RWPE2 (cell line): ENCODE measurements around the gene LACC1.
A peak's percentile ranks its signal among the peaks of the same experiment; 100 is the strongest.

Experiments used
- ATAC-seq: fragments of 200-7000 bp; cut with Tn5 transposase; 3 replicates; pipeline ENCODE4 v1.9.1; 2021; ENCODE audit warnings: low read depth
- DNase-seq: peaks from one replicate; pipeline ENCODE4 v3.0.0-alpha.2; 2020; ENCODE audit warnings: low spot score
- H3K27ac ChIP-seq: fragments of 450-650 bp; 2 replicates; pipeline ENCODE4 v1.5.1; 2017; ENCODE audit warnings: mild to moderate bottlenecking; ENCODE audit not compliant: poor library complexity, severe bottlenecking
- H3K27me3 ChIP-seq: fragments of 250-450 bp; sonication (Bioruptor Pico); 2 replicates; pipeline ENCODE4 v1.5.1; 2021; ENCODE audit warnings: mild to moderate bottlenecking, moderate library complexity; ENCODE audit not compliant: insufficient read depth, poor library complexity, severe bottlenecking
- H3K36me3 ChIP-seq: fragments of 250-450 bp; sonication (Bioruptor Pico); 2 replicates; pipeline ENCODE4 v1.5.1; 2020; ENCODE audit warnings: low read depth, mild to moderate bottlenecking, moderate library complexity
- H3K4me1 ChIP-seq: fragments of 250-450 bp; sonication (Bioruptor Pico); 2 replicates; pipeline ENCODE4 v1.5.1; 2021; ENCODE audit warnings: mild to moderate bottlenecking, moderate library complexity; ENCODE audit not compliant: insufficient read depth, poor library complexity, severe bottlenecking
- H3K4me3 ChIP-seq: fragments of 250-450 bp; sonication (Bioruptor Pico); 2 replicates; pipeline ENCODE4 v1.5.1; 2021; ENCODE audit warnings: mild to moderate bottlenecking, moderate library complexity; ENCODE audit not compliant: severe bottlenecking
- H3K9me3 ChIP-seq: fragments of 250-450 bp; sonication (Bioruptor Pico); 2 replicates; pipeline ENCODE4 v1.5.1; 2021; ENCODE audit warnings: mild to moderate bottlenecking, moderate library complexity; ENCODE audit not compliant: severe bottlenecking
- TF ChIP-seq, protein P1 (sequence below): fragments of 450-650 bp; IDR thresholded peaks from one replicate; pipeline ENCODE4 v1.5.1; 2017; ENCODE audit warnings: mild to moderate bottlenecking, moderate library complexity; ENCODE audit not compliant: poor library complexity, severe bottlenecking

The LACC1 gene

DNA sequence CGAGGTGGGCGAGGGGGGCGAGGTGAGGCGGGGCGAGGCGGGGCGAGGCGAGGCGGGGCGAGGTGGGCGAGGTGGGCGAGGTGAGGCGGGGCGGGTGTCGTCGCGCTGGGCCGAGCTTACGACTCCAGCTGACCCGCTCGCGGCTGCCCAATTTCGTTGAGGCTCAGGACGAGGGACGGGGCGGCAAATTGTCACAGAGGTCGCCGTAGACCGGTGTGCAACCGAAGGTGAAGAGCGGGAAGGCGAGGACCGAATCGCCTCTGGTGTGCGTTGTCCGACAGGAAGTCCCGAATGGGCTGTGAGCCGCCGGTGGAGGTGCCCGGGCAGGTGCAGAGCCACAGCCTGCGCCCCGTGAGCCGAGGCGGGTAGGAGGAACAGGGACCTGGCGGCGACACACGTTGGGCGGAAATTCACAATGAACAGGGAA, at the start of gene LACC1:
Gene LACC1 (plus strand): TSS at position 150 of the 427 bp plus-strand sequence. CDS start 1,082 bp downstream, outside the sequence.
- Histone ChIP-seq H3K27me3 (no peaks in the 10 kb centered on the region), H3K36me3 (no peaks in the 10 kb centered on the region), H3K9me3 (no peaks in the 10 kb centered on the region), H3K4me3 (peak within 1 kb of the TSS; percentile 97), H3K27ac (peak within 1 kb of the TSS; percentile 59), H3K4me1 (peaks cover 11% of the 10 kb centered on the region)
- DNase-seq (peak; percentile 55), ATAC-seq (peak; percentile 57)
- TF ChIP-seq, protein P1, sequence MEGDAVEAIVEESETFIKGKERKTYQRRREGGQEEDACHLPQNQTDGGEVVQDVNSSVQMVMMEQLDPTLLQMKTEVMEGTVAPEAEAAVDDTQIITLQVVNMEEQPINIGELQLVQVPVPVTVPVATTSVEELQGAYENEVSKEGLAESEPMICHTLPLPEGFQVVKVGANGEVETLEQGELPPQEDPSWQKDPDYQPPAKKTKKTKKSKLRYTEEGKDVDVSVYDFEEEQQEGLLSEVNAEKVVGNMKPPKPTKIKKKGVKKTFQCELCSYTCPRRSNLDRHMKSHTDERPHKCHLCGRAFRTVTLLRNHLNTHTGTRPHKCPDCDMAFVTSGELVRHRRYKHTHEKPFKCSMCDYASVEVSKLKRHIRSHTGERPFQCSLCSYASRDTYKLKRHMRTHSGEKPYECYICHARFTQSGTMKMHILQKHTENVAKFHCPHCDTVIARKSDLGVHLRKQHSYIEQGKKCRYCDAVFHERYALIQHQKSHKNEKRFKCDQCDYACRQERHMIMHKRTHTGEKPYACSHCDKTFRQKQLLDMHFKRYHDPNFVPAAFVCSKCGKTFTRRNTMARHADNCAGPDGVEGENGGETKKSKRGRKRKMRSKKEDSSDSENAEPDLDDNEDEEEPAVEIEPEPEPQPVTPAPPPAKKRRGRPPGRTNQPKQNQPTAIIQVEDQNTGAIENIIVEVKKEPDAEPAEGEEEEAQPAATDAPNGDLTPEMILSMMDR: no peak

DNA sequence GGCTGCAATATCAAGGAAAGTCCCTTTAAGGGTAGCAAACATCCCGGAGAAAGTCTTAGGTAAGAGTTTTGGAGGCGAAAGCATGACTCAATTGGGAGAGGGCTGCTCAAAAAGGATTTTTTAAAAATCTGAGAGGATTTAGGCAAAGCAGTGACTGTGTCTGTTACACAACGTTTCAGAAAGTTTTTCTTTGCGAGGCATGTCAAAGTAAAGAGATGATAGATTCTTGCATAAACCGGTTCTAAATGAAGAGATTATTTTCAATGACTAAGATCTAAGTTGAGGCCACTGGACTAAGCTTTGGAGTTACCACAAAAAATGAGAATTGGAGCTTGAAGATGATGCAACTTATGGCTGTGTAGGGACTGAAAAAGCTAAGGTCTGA, 49.2 kb upstream of the LACC1 start:
- Histone ChIP-seq H3K36me3 (no peaks in the 10 kb centered on the region), H3K4me1 (peaks cover 11% of the 10 kb centered on the region), H3K4me3 (no peak overlapping the region), H3K9me3 (no peaks in the 10 kb centered on the region), H3K27me3 (no peaks in the 10 kb centered on the region), H3K27ac (peak overlapping the region; percentile 8)
- no peak for DNase-seq
- TF ChIP-seq, protein P1: no peak
- ATAC-seq: peak; percentile 69

DNA sequence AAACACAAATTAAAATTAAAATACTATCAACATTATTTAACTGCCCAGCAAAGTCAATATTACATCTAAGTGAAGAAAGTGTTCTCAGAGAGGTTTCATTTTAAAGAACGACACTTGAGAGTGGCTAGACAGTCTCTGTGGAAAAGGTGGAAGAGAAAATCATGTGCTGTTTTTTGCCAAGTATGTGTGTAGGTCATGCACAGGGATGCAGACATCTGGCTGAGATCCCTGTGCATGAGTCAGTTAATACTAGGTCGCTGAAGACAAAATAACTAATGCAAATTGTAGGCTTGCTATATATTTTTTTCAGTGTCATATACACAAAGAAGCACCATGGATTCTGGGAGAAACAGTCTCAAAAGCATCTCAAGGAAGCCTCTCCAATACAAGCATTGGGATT, 48.6 kb upstream of the LACC1 start:
- TF ChIP-seq, protein P1: no peak
- H3K27me3 ChIP-seq: no peaks in the 10 kb centered on the region
- H3K4me1 ChIP-seq: peaks cover 11% of the 10 kb centered on the region
- no peaks in the 10 kb centered on the region for H3K36me3 ChIP-seq
- H3K4me3 ChIP-seq: no peak overlapping the region
- 0 out of 3 replicates have a peak, but pooled peaks have one; percentile 41 for ATAC-seq
- DNase-seq: no peak
- H3K9me3 ChIP-seq: no peaks in the 10 kb centered on the region
- H3K27ac ChIP-seq: peak overlapping the region; percentile 8

DNA sequence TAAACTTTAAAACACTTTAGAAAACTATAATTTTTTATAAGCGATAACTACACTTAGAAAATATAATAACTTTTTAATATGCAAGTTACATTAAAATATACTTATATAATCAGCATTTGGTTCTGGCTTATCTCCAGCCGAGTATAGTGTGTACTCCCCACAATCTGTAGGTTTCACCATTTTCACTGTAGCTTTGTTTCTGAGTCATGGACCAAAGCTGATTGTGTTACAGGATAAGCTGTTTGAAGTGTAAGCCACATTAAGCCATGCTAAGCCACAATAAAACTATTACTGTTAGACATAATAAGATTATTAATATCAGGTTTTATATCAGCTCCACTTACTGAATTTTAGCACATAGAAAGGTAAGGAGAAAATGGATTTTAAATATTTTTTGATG, 44.0 kb upstream of the LACC1 start:
- ATAC-seq: no peak
- H3K9me3 ChIP-seq: no peaks in the 10 kb centered on the region
- TF ChIP-seq, protein P1: no peak
- no peaks in the 10 kb centered on the region for H3K36me3 ChIP-seq
- H3K4me3 ChIP-seq: no peak overlapping the region
- H3K27ac ChIP-seq: no peak overlapping the region
- DNase-seq: no peak
- peaks cover 6% of the 10 kb centered on the region for H3K4me1 ChIP-seq
- H3K27me3 ChIP-seq: no peaks in the 10 kb centered on the region

DNA sequence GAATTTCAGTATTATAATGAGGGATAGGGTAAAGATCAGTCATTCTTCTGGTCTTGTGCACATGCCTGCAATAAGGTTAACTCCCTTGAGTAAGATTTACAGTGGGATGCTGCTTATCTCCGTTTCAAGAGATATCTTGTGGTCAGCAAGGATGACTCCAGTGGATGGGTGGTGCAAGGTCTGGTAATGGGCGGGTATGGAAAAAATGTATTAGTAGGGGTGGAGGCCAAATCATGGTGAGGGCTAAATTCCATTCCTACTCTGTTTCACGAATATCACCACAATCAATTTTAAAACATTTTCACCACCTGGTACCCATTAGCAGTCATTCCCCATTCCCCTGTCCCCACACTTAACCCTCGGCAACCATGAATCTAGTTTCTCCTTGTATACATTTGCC, 40.8 kb upstream of the LACC1 start:
- H3K36me3 ChIP-seq: no peaks in the 10 kb centered on the region
- DNase-seq: no peak
- H3K27me3 ChIP-seq: no peaks in the 10 kb centered on the region
- no peaks in the 10 kb centered on the region for H3K9me3 ChIP-seq
- TF ChIP-seq, protein P1: no peak
- no peak for ATAC-seq
- no peak overlapping the region for H3K4me3 ChIP-seq
- no peaks in the 10 kb centered on the region for H3K4me1 ChIP-seq
- no peak overlapping the region for H3K27ac ChIP-seq
